ENCODE results near the gene FAH.

DNA sequence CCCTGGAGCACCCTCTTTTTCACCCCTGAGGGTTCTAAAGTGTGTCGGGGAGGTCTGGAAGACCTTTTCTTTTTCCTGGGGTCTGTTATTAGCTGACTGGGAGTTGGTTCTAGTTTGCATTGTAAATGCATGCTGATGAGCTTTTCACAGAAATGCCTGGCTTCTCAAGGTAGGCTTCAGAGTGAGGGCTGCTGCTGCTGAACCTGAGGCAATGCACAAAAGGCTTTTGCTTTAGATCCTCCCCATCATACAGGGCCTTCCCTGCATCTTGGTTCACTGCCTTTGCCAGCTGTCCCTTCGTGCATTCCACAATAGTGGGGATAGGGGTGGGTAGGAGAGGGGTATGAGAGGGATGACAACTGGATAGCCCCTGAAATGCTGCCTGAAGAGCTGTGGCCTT lies 46.6 kb downstream of the FAH start:
- TF ChIP-seq POLR2A (IDR thresholded peaks at IDR 0.05) (no peak), EP300 (IDR thresholded peaks at IDR 0.05) (no peak)
- TF ChIP-seq, protein P1, sequence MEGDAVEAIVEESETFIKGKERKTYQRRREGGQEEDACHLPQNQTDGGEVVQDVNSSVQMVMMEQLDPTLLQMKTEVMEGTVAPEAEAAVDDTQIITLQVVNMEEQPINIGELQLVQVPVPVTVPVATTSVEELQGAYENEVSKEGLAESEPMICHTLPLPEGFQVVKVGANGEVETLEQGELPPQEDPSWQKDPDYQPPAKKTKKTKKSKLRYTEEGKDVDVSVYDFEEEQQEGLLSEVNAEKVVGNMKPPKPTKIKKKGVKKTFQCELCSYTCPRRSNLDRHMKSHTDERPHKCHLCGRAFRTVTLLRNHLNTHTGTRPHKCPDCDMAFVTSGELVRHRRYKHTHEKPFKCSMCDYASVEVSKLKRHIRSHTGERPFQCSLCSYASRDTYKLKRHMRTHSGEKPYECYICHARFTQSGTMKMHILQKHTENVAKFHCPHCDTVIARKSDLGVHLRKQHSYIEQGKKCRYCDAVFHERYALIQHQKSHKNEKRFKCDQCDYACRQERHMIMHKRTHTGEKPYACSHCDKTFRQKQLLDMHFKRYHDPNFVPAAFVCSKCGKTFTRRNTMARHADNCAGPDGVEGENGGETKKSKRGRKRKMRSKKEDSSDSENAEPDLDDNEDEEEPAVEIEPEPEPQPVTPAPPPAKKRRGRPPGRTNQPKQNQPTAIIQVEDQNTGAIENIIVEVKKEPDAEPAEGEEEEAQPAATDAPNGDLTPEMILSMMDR (IDR thresholded peaks at IDR 0.05): no peak
